Measurements from ENCODE around the gene MLPH.

Gene MLPH

GRCh38 chr2:237530472-237531433 lies 43.7 kb downstream of the MLPH start:
- H3K9me3 ChIP-seq (replicated peaks; ENCODE audit: low read length), result no peaks in the 10 kb centered on the region
- H3K9ac ChIP-seq (ENCODE audit: low read depth, low read length), result no peak overlapping the region
- peaks cover 30% of the 10 kb centered on the region for H3K4me1 ChIP-seq (ENCODE audit: control insufficient read depth, insufficient read depth, low read length)
- peaks cover 74% of the 10 kb centered on the region for H3K36me3 ChIP-seq (ENCODE audit: insufficient read depth, low read length)
- no peak overlapping the region for H3K4me2 ChIP-seq (ENCODE audit: low read length)
- no peak overlapping the region for H3K4me3 ChIP-seq (ENCODE audit: low read length)
- H3K27me3 ChIP-seq (ENCODE audit: control insufficient read depth, insufficient read depth, low read length), result no peaks in the 10 kb centered on the region

GRCh38 chr2:237532160-237532559 lies 45.1 kb downstream of the MLPH start:
- Histone ChIP-seq H3K4me3 (ENCODE audit: low read length) (no peak overlapping the region), H3K27me3 (ENCODE audit: control insufficient read depth, insufficient read depth, low read length) (no peaks in the 10 kb centered on the region), H3K4me1 (ENCODE audit: control insufficient read depth, insufficient read depth, low read length) (peaks cover 30% of the 10 kb centered on the region), H3K4me2 (ENCODE audit: low read length) (no peak overlapping the region), H3K36me3 (ENCODE audit: insufficient read depth, low read length) (peaks cover 88% of the 10 kb centered on the region), H3K9me3 (replicated peaks; ENCODE audit: low read length) (no peaks in the 10 kb centered on the region), H3K9ac (ENCODE audit: low read depth, low read length) (no peak overlapping the region)

- H3K4me3 ChIP-seq (ENCODE audit: low read length), result no peak overlapping the region
- H3K4me2 ChIP-seq (ENCODE audit: low read length), result no peak overlapping the region
- H3K36me3 ChIP-seq (ENCODE audit: insufficient read depth, low read length), result peaks cover 99% of the 10 kb centered on the region
- H3K27me3 ChIP-seq (ENCODE audit: control insufficient read depth, insufficient read depth, low read length), result no peaks in the 10 kb centered on the region
- peaks cover 40% of the 10 kb centered on the region for H3K4me1 ChIP-seq (ENCODE audit: control insufficient read depth, insufficient read depth, low read length)
- H3K9ac ChIP-seq (ENCODE audit: low read depth, low read length), result no peak overlapping the region
- no peaks in the 10 kb centered on the region for H3K9me3 ChIP-seq (replicated peaks; ENCODE audit: low read length)
Measured at GRCh38 chr2:237533668-237534161, 46.7 kb downstream of the MLPH start.

GRCh38 chr2:237534380-237534779 lies 47.3 kb downstream of the MLPH start:
- Histone ChIP-seq H3K4me1 (ENCODE audit: control insufficient read depth, insufficient read depth, low read length) (peaks cover 47% of the 10 kb centered on the region), H3K36me3 (ENCODE audit: insufficient read depth, low read length) (peaks cover 94% of the 10 kb centered on the region), H3K9me3 (replicated peaks; ENCODE audit: low read length) (no peaks in the 10 kb centered on the region), H3K4me2 (ENCODE audit: low read length) (no peak overlapping the region), H3K27me3 (ENCODE audit: control insufficient read depth, insufficient read depth, low read length) (no peaks in the 10 kb centered on the region), H3K9ac (ENCODE audit: low read depth, low read length) (no peak overlapping the region), H3K4me3 (ENCODE audit: low read length) (no peak overlapping the region)

- peaks cover 94% of the 10 kb centered on the region for H3K36me3 ChIP-seq (ENCODE audit: insufficient read depth, low read length)
- H3K4me2 ChIP-seq (ENCODE audit: low read length), result no peak overlapping the region
- H3K4me3 ChIP-seq (ENCODE audit: low read length), result no peak overlapping the region
- H3K27me3 ChIP-seq (ENCODE audit: control insufficient read depth, insufficient read depth, low read length), result no peaks in the 10 kb centered on the region
- no peaks in the 10 kb centered on the region for H3K9me3 ChIP-seq (replicated peaks; ENCODE audit: low read length)
- H3K9ac ChIP-seq (ENCODE audit: low read depth, low read length), result no peak overlapping the region
- peaks cover 57% of the 10 kb centered on the region for H3K4me1 ChIP-seq (ENCODE audit: control insufficient read depth, insufficient read depth, low read length)
Measured at GRCh38 chr2:237535385-237536082, 48.5 kb downstream of the MLPH start.

- no peak overlapping the region for H3K9ac ChIP-seq (ENCODE audit: low read depth, low read length)
- peaks cover 55% of the 10 kb centered on the region for H3K4me1 ChIP-seq (ENCODE audit: control insufficient read depth, insufficient read depth, low read length)
- no peak overlapping the region for H3K4me2 ChIP-seq (ENCODE audit: low read length)
- no peaks in the 10 kb centered on the region for H3K9me3 ChIP-seq (replicated peaks; ENCODE audit: low read length)
- H3K4me3 ChIP-seq (ENCODE audit: low read length), result no peak overlapping the region
- H3K27me3 ChIP-seq (ENCODE audit: control insufficient read depth, insufficient read depth, low read length), result no peaks in the 10 kb centered on the region
- H3K36me3 ChIP-seq (ENCODE audit: insufficient read depth, low read length), result peaks cover 94% of the 10 kb centered on the region
Measured at GRCh38 chr2:237536083-237536415, 49.0 kb downstream of the MLPH start.

GRCh38 chr2:237536617-237537016 lies 49.6 kb downstream of the MLPH start:
- Histone ChIP-seq H3K4me1 (ENCODE audit: control insufficient read depth, insufficient read depth, low read length) (peaks cover 54% of the 10 kb centered on the region), H3K36me3 (ENCODE audit: insufficient read depth, low read length) (peaks cover 94% of the 10 kb centered on the region), H3K9ac (ENCODE audit: low read depth, low read length) (no peak overlapping the region), H3K9me3 (replicated peaks; ENCODE audit: low read length) (no peaks in the 10 kb centered on the region), H3K27me3 (ENCODE audit: control insufficient read depth, insufficient read depth, low read length) (no peaks in the 10 kb centered on the region), H3K4me2 (ENCODE audit: low read length) (no peak overlapping the region), H3K4me3 (ENCODE audit: low read length) (no peak overlapping the region)

GRCh38 chr2:237538001-237538720 lies 51.1 kb downstream of the MLPH start:
- Histone ChIP-seq H3K4me3 (ENCODE audit: low read length) (no peak overlapping the region), H3K27me3 (ENCODE audit: control insufficient read depth, insufficient read depth, low read length) (no peaks in the 10 kb centered on the region), H3K4me1 (ENCODE audit: control insufficient read depth, insufficient read depth, low read length) (peaks cover 41% of the 10 kb centered on the region), H3K36me3 (ENCODE audit: insufficient read depth, low read length) (peaks cover 87% of the 10 kb centered on the region), H3K9ac (ENCODE audit: low read depth, low read length) (no peak overlapping the region), H3K4me2 (ENCODE audit: low read length) (no peak overlapping the region), H3K9me3 (replicated peaks; ENCODE audit: low read length) (no peaks in the 10 kb centered on the region)

- no peak overlapping the region for H3K4me3 ChIP-seq (ENCODE audit: low read length)
- H3K9ac ChIP-seq (ENCODE audit: low read depth, low read length), result no peak overlapping the region
- no peaks in the 10 kb centered on the region for H3K9me3 ChIP-seq (replicated peaks; ENCODE audit: low read length)
- H3K27me3 ChIP-seq (ENCODE audit: control insufficient read depth, insufficient read depth, low read length), result no peaks in the 10 kb centered on the region
- H3K4me1 ChIP-seq (ENCODE audit: control insufficient read depth, insufficient read depth, low read length), result peaks cover 34% of the 10 kb centered on the region
- H3K36me3 ChIP-seq (ENCODE audit: insufficient read depth, low read length), result peaks cover 80% of the 10 kb centered on the region
- H3K4me2 ChIP-seq (ENCODE audit: low read length), result no peak overlapping the region
Measured at GRCh38 chr2:237538901-237539300, 51.9 kb downstream of the MLPH start.

- H3K27me3 ChIP-seq (ENCODE audit: control insufficient read depth, insufficient read depth, low read length), result no peaks in the 10 kb centered on the region
- H3K4me2 ChIP-seq (ENCODE audit: low read length), result no peak overlapping the region
- peaks cover 72% of the 10 kb centered on the region for H3K36me3 ChIP-seq (ENCODE audit: insufficient read depth, low read length)
- peaks cover 31% of the 10 kb centered on the region for H3K4me1 ChIP-seq (ENCODE audit: control insufficient read depth, insufficient read depth, low read length)
- H3K9ac ChIP-seq (ENCODE audit: low read depth, low read length), result no peak overlapping the region
- H3K9me3 ChIP-seq (replicated peaks; ENCODE audit: low read length), result no peaks in the 10 kb centered on the region
- no peak overlapping the region for H3K4me3 ChIP-seq (ENCODE audit: low read length)
Measured at GRCh38 chr2:237539681-237540080, 52.6 kb downstream of the MLPH start.

- Histone ChIP-seq H3K9ac (ENCODE audit: low read depth, low read length) (no peak overlapping the region), H3K4me2 (ENCODE audit: low read length) (no peak overlapping the region), H3K9me3 (replicated peaks; ENCODE audit: low read length) (no peaks in the 10 kb centered on the region), H3K4me1 (ENCODE audit: control insufficient read depth, insufficient read depth, low read length) (peaks cover 31% of the 10 kb centered on the region), H3K4me3 (ENCODE audit: low read length) (no peak overlapping the region), H3K27me3 (ENCODE audit: control insufficient read depth, insufficient read depth, low read length) (no peaks in the 10 kb centered on the region), H3K36me3 (ENCODE audit: insufficient read depth, low read length) (peaks cover 68% of the 10 kb centered on the region)
Measured at GRCh38 chr2:237540223-237540775, 53.2 kb downstream of the MLPH start.

All from skeletal muscle satellite cell (primary cell).